GM12873 (cell line): Measurements from ENCODE around the gene SLC37A1.

Experiments
- CTCF ChIP-seq: IDR thresholded peaks from 2 replicates; pipeline ENCODE4 v1.5.1; 2012; ENCODE audit warnings: low read depth, mild to moderate bottlenecking, moderate library complexity, low read length, control low read depth; ENCODE audit not compliant: insufficient read depth; ENCODE audit errors: missing control alignments

Gene SLC37A1

GRCh38 chr21:42513151-42513984 is at the start of gene SLC37A1:
TSS of gene SLC37A1 (plus strand) at chr21:42513852. CDS start at chr21:42518455, 4,603 bp downstream.
- peak; percentile 11 for TF ChIP-seq CTCF

- no peak for TF ChIP-seq CTCF
These were observed 49.7 kb upstream of the SLC37A1 start for GRCh38 chr21:42463861-42464515.

- no peak for TF ChIP-seq CTCF
These were observed 48.4 kb upstream of the SLC37A1 start for GRCh38 chr21:42465008-42465802.

- no peak for TF ChIP-seq CTCF
These were observed 47.9 kb upstream of the SLC37A1 start for GRCh38 chr21:42465803-42466127.

GRCh38 chr21:42466700-42467099 is 47.0 kb upstream of the SLC37A1 start:
- no peak for TF ChIP-seq CTCF

- peak; percentile 68 for TF ChIP-seq CTCF
These were observed 46.3 kb upstream of the SLC37A1 start for GRCh38 chr21:42467140-42467983.
